ENCODE data around the gene CYB561D2. TPM values are rescaled to one million over a fixed set of nuclear protein-coding genes. Genes with fewer than 3 reads are reported as not detected.

CYB561D2 gene
- total and polyA plus RNA-seq, 8 donors, result 6.1 to 26.1 (median 11.1) TPM; not detected in 1

DNA sequence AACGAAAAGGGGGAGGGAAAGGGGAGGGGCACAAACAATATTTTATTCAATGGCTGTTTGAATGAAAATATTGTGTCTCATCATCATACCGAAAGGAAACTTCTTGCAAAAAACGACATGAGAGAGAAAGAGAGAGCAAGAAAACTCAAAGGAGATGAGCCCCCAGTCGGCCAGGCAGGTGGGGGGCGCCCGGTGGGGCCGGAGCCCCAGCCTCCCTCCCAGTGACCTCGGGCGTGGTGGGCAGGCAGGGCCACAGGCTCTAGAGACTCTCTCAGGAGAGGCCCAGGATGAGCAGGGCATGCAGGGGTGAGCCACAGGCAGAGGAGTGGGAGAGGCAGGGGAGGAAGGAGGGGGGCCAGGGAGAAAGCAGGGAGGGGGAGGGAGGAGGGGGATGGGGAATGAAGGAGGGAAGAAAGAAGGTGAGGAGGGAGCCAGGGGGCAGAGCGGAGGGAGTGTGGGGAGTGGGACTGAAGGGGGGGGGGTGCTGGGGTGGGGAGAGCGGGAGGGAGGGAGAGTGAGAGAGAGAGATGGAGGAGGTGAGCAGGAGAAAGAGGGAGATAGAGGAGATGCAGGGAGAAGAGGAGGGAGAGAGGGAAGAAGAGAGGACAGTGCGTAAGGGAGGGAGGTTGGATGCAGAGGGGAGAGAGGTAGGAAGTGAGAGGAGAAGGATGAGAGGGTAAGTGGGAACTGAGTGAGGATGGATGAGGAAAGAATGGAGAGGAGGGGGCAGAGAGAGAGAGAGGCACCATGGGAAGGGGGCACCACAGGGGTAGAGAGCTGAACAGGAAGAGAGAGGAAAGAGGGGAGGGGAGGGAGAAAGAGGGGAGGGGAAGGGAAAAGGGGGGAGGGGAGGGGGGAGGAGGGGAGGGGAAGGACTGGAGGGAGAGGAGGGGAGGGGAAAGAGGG is 22.7 kb downstream of the CYB561D2 start:
- no peak for TF ChIP-seq CTCF (IDR thresholded peaks at IDR 0.05)
- TF ChIP-seq POLR2AphosphoS5 (IDR thresholded peaks at IDR 0.05), result no peak
- TF ChIP-seq EP300 (IDR thresholded peaks at IDR 0.05), result no peak
- no peak for TF ChIP-seq POLR2A (IDR thresholded peaks at IDR 0.05)
- Histone ChIP-seq H3K9me3 (no peaks in the 10 kb centered on the region), H3K36me3 (peaks cover 0 to 6% (median 0%) of the 10 kb centered on the region in 4 donors), H3K4me3 (no peak overlapping the region), H3K27me3 (peaks cover 0 to 6% (median 0%) of the 10 kb centered on the region in 3 donors), H3K27ac (no peak overlapping the region), H3K4me1 (no peaks in the 10 kb centered on the region)
- no peak for DNase-seq
- 51 to 63% (median 58%) methylated on average over 12 of the region's 12 CpGs for WGBS, 5 donors
- intact Hi-C loops (cut with DNase I; ENCODE audit: low total_unique reads), result loop anchor here (10.0 kb wide), 1 partner anchor 161 kb away; no protein-coding TSS in a partner anchor

DNA sequence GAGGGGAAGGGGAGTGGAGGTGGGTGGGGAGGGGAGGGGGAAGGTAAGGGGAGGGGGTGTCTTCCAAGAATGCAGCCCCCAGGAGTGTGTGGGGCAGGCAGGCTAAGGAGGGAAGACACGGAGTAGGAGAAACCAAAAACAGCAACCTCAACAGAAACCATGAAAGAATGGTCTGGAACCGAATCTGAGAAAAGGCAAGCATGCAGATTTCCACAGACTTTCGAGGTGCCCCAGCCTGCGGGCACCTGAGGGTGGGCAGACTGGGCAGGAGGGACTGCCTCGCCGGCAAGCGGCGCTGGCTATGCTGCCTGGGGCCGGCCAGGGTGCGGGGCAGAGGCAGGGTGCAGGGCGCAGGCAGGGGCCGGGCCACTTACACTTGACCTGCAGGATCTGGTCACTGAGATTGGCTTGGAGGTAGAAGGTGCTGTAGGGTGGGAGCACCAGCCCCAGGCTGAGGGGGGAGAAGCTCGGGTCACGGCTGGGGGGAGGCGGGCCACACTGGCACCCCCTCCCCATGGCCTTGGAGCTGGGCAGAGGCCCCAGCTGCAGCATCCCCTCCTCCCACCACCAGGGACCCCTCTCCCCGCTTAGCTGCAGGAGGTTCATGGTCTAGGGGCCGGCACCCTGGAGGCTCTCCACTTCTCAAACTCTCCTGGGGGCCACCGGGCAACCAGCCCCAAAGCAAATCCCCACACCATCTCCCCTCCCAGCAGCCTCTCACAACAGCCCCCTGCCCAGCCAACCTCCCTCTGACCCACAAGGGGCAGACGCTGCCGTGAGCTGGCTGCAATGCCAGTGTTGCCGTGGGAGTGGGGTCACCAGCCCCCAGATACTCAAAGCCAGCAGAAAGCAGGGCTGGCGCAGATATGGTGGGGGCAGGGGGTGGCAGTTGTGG is 23.9 kb downstream of the CYB561D2 start:
- Histone ChIP-seq H3K36me3 (peaks cover 0 to 6% (median 0%) of the 10 kb centered on the region in 4 donors), H3K4me1 (no peaks in the 10 kb centered on the region), H3K9me3 (no peaks in the 10 kb centered on the region), H3K4me3 (no peak overlapping the region), H3K27me3 (peaks cover 0 to 6% (median 0%) of the 10 kb centered on the region in 3 donors), H3K27ac (no peak overlapping the region)
- 75 to 83% (median 82%) methylated on average over 13 to 22 of the region's 22 CpGs for WGBS, 5 donors
- TF ChIP-seq CTCF (IDR thresholded peaks at IDR 0.05) (no peak), POLR2A (IDR thresholded peaks at IDR 0.05) (no peak), POLR2AphosphoS5 (IDR thresholded peaks at IDR 0.05) (no peak), EP300 (IDR thresholded peaks at IDR 0.05) (no peak)
- DNase-seq, result no peak
- intact Hi-C loops (cut with DNase I; ENCODE audit: low total_unique reads), result loop anchor here (10.0 kb wide), 1 partner anchor 160 kb away; no protein-coding TSS in a partner anchor

GRCh38 chr3:50375258-50375931 is 24.7 kb downstream of the CYB561D2 start:
- Histone ChIP-seq H3K36me3 (peaks cover 0 to 6% (median 0%) of the 10 kb centered on the region in 4 donors), H3K4me3 (no peak overlapping the region), H3K4me1 (no peaks in the 10 kb centered on the region), H3K9me3 (no peaks in the 10 kb centered on the region), H3K27me3 (peaks cover 0 to 6% (median 0%) of the 10 kb centered on the region in 3 donors), H3K27ac (no peak overlapping the region)
- no peak for DNase-seq
- intact Hi-C loops (cut with DNase I; ENCODE audit: low total_unique reads), result loop anchor here (10.0 kb wide), 1 partner anchor 159 kb away; no protein-coding TSS in a partner anchor
- TF ChIP-seq EP300 (IDR thresholded peaks at IDR 0.05) (no peak), CTCF (IDR thresholded peaks at IDR 0.05) (no peak), POLR2A (IDR thresholded peaks at IDR 0.05) (no peak), POLR2AphosphoS5 (IDR thresholded peaks at IDR 0.05) (no peak)
- WGBS, 5 donors, result 65 to 75% (median 69%) methylated on average over 5 to 7 of the region's 7 CpGs
